ENCODE data around the gene ADD1.
A peak's percentile ranks its signal among the peaks of the same experiment; 100 is the strongest.

ADD1 gene

DNA sequence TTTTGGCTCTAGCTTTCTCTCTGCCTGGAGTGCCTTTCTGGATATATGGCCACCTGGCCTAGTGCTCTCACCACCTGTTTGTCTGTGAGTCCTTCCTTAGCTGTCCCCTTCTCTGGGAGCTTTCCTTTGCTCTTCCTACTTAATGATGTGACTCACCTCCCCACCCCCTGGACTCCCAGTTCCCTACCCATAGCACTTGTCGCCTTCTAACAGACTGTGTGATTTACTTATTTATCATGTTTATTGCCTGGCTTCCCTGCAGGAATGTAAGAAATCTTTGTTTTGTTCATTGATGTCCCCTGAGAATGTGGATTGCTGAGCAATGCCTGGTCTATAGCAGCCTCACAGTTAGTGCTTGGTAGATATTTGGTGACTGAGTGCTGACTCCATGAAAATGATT lies 18.9 kb downstream of the ADD1 start:
- no peak for DNase-seq

DNA sequence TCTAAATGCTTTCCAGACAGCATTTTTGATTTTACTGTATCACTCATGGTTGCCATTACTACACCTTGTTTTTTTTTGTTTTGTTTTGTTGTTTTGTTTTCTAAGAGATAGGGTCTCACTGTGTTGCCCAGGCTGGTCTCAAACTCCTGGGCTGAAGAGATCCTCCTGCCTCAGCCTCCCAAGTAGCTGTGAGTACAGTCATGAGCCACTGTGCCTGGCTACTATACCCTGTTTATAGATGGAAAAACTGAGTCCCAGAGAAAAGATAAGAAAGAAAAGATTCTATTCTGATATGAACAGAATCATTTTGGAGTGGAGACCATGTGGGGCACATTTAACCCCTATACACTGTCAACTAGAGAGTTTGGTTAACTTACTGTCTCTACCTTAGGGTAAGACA lies 20.0 kb downstream of the ADD1 start:
- DNase-seq: no peak

DNA sequence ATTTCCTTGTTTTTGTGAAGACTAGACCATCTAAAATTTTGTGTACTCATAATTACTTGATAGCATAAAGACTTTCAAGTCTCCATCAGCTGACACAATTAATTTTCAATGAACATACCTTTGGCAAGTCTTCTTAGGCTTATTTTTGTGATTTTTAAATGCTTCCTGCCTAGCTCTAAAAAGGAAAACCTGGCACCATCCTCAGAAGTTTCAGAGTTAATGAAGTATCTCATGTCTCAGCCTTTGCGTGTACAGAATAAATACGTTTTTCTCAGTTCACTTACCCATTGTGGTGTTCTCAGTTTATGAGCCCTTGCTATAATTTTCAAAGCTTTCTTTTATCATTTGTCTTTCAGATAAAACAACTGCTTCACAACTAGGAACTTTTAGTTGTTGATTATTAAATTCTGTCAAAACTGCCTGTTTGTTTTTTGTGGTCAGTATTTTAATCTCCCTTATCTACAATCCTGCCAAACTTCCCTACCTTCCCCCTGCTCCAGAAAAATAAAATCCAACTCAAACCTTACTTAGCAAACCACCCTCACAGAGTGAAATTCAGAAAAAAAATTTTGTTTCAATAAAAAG lies 21.6 kb downstream of the ADD1 start:
- no peak for DNase-seq

- DNase-seq: no peak
Measured at GRCh38 chr4:2866160-2866861, 22.7 kb downstream of the ADD1 start.

GRCh38 chr4:2866891-2867290 lies 23.2 kb downstream of the ADD1 start:
- DNase-seq: no peak

DNA sequence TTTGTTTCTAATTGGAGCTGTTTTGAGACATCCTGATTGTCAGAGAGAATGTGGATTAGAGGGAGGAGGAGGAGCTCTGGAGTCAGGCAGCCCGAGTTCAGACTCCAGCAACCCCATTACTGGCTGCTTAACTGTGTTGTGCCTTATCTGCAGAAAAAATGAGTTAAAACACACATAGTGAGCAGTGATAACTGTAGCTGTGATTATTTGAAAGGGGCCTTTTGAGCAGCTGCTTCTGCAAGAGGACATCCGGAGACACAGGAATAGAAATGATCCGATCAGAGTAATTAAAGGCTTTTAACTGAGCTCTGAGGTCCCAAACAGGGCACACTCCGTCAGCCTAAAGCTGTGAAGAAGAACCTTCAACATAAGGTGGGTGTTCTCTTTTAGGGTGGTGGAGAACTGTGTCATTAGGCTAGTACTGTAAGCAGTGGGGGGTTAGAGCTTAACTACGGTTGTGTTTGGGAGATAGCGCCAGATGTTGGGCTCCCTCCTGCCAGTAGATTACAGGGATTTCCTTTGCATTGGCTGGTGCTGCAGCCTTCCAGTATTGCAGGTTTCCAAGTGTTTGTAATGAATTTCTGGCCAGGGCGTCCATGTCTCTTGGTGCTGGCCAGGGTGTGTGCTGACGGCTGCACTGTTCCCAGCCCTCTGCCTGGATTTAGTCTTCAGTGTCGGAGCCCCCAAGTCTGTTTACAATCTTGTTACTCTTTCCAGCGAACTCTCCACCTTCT lies 24.3 kb downstream of the ADD1 start:
- DNase-seq: peak; percentile 85

GRCh38 chr4:2868877-2869487 lies 25.3 kb downstream of the ADD1 start:
- no peak for DNase-seq

GRCh38 chr4:2869659-2870058 lies 26.0 kb downstream of the ADD1 start:
- DNase-seq: no peak

GRCh38 chr4:2870082-2870481 lies 26.4 kb downstream of the ADD1 start:
- no peak for DNase-seq

GRCh38 chr4:2871466-2871865 lies 27.8 kb downstream of the ADD1 start:
- no peak for DNase-seq

- no peak for DNase-seq
Measured at GRCh38 chr4:2871911-2872310, 28.3 kb downstream of the ADD1 start.

GRCh38 chr4:2873329-2873728 lies 29.7 kb downstream of the ADD1 start:
- no peak for DNase-seq

GRCh38 chr4:2874861-2875260 lies 31.2 kb downstream of the ADD1 start:
- DNase-seq: no peak

GRCh38 chr4:2875556-2875955 lies 31.9 kb downstream of the ADD1 start:
- DNase-seq: no peak

GRCh38 chr4:2878346-2878745 lies 34.7 kb downstream of the ADD1 start:
- DNase-seq: peak; percentile 29

DNA sequence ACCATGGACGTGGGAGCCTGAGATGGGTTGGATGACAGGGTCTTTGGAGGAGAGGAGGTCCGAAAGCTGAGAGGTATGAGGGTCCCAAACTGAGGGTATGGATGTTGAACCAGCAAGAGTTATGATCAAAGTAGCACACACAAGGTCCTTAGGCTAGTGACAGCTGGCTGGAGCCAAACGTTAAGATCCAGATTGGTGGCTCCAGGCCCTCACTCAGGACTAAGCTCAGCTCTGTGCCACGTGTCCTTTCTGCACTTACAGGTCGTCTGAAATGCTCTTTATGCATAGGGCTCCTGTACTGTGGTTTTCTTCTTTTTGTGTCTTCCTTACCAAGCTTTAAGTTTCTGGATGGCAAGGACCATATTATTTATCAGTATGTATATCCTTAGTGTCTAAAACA lies 35.4 kb downstream of the ADD1 start:
- no peak for DNase-seq

GRCh38 chr4:2881431-2881830 lies 37.8 kb downstream of the ADD1 start:
- no peak for DNase-seq

- DNase-seq: no peak
Measured at GRCh38 chr4:2882341-2882740, 38.7 kb downstream of the ADD1 start.

GRCh38 chr4:2886161-2886560 lies 42.5 kb downstream of the ADD1 start:
- DNase-seq: no peak

- no peak for DNase-seq
Measured at GRCh38 chr4:2886622-2887021, 43.0 kb downstream of the ADD1 start.

DNA sequence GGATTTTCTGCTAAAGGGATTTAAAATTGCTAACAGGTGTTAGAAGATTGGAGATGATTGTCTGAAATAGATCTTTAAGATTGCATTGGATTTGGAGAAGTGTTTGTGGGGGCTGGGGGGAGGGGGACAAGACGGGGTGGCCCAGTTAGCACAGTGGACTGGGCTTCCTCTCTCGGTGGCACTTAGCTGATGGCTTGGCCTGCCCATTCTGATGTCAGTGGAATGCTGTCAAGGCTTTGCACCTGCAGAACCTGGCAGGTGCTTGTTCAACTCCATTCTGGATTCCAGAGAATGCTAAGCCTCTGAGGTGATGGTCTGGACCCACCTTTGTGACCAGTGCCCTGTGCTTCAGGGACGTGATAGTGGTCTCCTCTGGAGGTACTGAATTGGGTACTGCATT lies 43.7 kb downstream of the ADD1 start:
- DNase-seq: no peak

DNA sequence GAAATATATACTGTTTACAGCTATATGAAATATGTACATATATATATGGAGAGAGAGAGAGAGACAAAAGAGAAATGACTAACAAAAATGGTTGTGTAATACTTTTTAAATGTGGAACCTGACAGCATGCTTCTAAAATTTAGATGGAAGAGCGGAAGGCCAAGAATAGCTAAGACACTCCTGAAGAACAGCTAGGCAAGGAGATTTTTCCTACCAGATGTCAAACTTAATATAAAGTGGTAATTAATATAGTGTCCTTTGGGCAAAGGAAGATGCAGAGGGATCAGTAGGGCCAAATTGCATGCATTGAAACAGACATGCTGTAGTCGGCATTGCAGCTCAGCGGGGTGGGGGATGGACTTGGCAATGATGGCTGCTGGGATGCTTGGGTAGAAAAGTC lies 45.2 kb downstream of the ADD1 start:
- DNase-seq: no peak

DNA sequence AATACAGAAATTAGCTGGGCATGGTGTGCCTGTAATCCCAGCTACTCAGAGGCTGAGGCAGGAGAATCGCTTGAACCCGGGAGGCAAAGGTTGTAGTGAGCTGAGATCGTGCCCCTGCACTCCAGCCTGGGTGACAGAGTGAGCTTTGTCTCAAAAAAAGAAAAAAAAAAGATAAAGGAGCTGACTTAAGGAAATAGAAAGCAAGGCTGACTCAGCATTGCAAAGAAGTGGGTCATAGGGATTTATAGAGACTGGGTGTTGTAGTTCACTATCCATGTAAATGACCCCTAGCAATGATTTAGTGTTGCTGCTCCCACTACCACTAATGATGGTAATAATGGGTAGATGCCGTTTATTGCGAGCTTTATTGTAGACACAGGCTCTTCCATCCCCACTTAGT lies 47.6 kb downstream of the ADD1 start:
- DNase-seq: no peak

- DNase-seq: no peak
Measured at GRCh38 chr4:2893772-2894171, 50.1 kb downstream of the ADD1 start.

Measured in hematopoietic multipotent progenitor cell treated with erythropoietin and hydrocortisone succinate and interleukin-3 and kit ligand, for 8 days (in vitro differentiated cells).